H9 (cell line): ENCODE results near the gene C6orf15. TPM values are rescaled to one million over a fixed set of nuclear protein-coding genes. Genes with fewer than 3 reads are reported as not detected.

Experiments used
- DNase-seq: peaks from one replicate; pipeline ENCODE4 v3.0.0-alpha.2; 2017
- H2AFZ ChIP-seq: one replicate; pipeline ENCODE4 v1.6.1; 2013; ENCODE audit warnings: mild to moderate bottlenecking, low read length, control low read depth, moderate library complexity
- H2AK5ac ChIP-seq: 2 replicates; pipeline ENCODE4 v1.6.1; 2013; ENCODE audit warnings: low read length, control low read depth, mixed read lengths; ENCODE audit not compliant: insufficient read length
- H2BK120ac ChIP-seq: one replicate; pipeline ENCODE4 v1.6.1; 2013; ENCODE audit warnings: low read depth, mild to moderate bottlenecking, low read length, control low read depth, inconsistent platforms; ENCODE audit not compliant: poor library complexity, severe bottlenecking
- H2BK12ac ChIP-seq: 2 replicates; pipeline ENCODE4 v1.6.1; 2013; ENCODE audit warnings: low read length, control low read depth, mixed read lengths, low read depth; ENCODE audit not compliant: insufficient read length
- H2BK15ac ChIP-seq: 2 replicates; pipeline ENCODE4 v1.6.1; 2013; ENCODE audit warnings: low read depth, low read length, control low read depth
- H2BK20ac ChIP-seq: one replicate; pipeline ENCODE4 v1.6.1; 2013; ENCODE audit warnings: low read depth, mild to moderate bottlenecking, low read length, control low read depth, inconsistent platforms; ENCODE audit not compliant: poor library complexity, severe bottlenecking
- H2BK5ac ChIP-seq: 2 replicates; pipeline ENCODE4 v1.6.1; 2013; ENCODE audit warnings: low read length, control low read depth, mixed read lengths; ENCODE audit not compliant: insufficient read length
- H3K14ac ChIP-seq: 2 replicates; pipeline ENCODE4 v1.6.1; 2013; ENCODE audit warnings: low read length, control low read depth; ENCODE audit not compliant: insufficient read depth
- H3K18ac ChIP-seq: 2 replicates; pipeline ENCODE4 v1.6.1; 2013; ENCODE audit warnings: low read depth, mild to moderate bottlenecking, mixed read lengths, low read length, control low read depth; ENCODE audit not compliant: insufficient read length
- H3K23ac ChIP-seq: 2 replicates; pipeline ENCODE4 v1.6.1; 2013; ENCODE audit warnings: low read length, control low read depth, mixed read lengths, low read depth; ENCODE audit not compliant: insufficient read length
- H3K23me2 ChIP-seq: 2 replicates; pipeline ENCODE4 v1.6.1; 2013; ENCODE audit warnings: low read depth, mild to moderate bottlenecking, mixed read lengths, low read length, control low read depth; ENCODE audit not compliant: insufficient read length, poor library complexity, severe bottlenecking
- H3K27ac ChIP-seq: 2 replicates; pipeline ENCODE4 v1.5.1; 2013; ENCODE audit warnings: low read length, control low read depth, mixed read lengths, low read depth; ENCODE audit not compliant: insufficient read length
- H3K27me3 ChIP-seq: 2 replicates; pipeline ENCODE4 v1.6.1; 2013; ENCODE audit warnings: low read length, control low read depth, inconsistent platforms; ENCODE audit not compliant: insufficient read depth
- H3K4ac ChIP-seq: 2 replicates; pipeline ENCODE4 v1.6.1; 2013; ENCODE audit warnings: low read depth, mild to moderate bottlenecking, control low read depth, inconsistent platforms, low read length, moderate library complexity
- H3K4me1 ChIP-seq: 2 replicates; pipeline ENCODE4 v1.6.1; 2013; ENCODE audit warnings: low read length, control low read depth, inconsistent platforms; ENCODE audit not compliant: insufficient read depth
- H3K4me2 ChIP-seq: 2 replicates; pipeline ENCODE4 v1.6.1; 2013; ENCODE audit warnings: low read length, control low read depth, mixed read lengths; ENCODE audit not compliant: insufficient read length, insufficient read depth
- H3K56ac ChIP-seq: 2 replicates; pipeline ENCODE4 v1.6.1; 2013; ENCODE audit warnings: low read depth, mild to moderate bottlenecking, mixed read lengths, low read length, control low read depth; ENCODE audit not compliant: insufficient read length
- H3K79me1 ChIP-seq: 2 replicates; pipeline ENCODE4 v1.6.1; 2013; ENCODE audit warnings: low read depth, mild to moderate bottlenecking, moderate library complexity, low read length, control low read depth, inconsistent platforms; ENCODE audit not compliant: insufficient read depth, poor library complexity, severe bottlenecking
- H3K79me2 ChIP-seq: 2 replicates; pipeline ENCODE4 v1.6.1; 2013; ENCODE audit warnings: low read length, control low read depth, inconsistent platforms; ENCODE audit not compliant: insufficient read depth
- H3K9ac ChIP-seq: 2 replicates; pipeline ENCODE4 v1.6.1; 2013; ENCODE audit warnings: low read length, control low read depth, mixed read lengths; ENCODE audit not compliant: insufficient read length; ENCODE audit errors: extremely low read depth
- H3K9me3 ChIP-seq: one replicate; pipeline ENCODE4 v1.6.1; 2013; ENCODE audit warnings: low read depth, low read length, inconsistent platforms; ENCODE audit not compliant: control insufficient read depth
- H3T11ph ChIP-seq: one replicate; pipeline ENCODE4 v1.6.1; 2013; ENCODE audit warnings: mild to moderate bottlenecking, low read length, control low read depth, inconsistent platforms
- H4K20me1 ChIP-seq: one replicate; pipeline ENCODE4 v1.6.1; 2013; ENCODE audit not compliant: control insufficient read depth, insufficient read length, insufficient read depth
- H4K5ac ChIP-seq: 2 replicates; pipeline ENCODE4 v1.6.1; 2013; ENCODE audit warnings: low read depth, mild to moderate bottlenecking, mixed read lengths, low read length, control low read depth; ENCODE audit not compliant: insufficient read length
- H4K8ac ChIP-seq: replicated peaks from 2 replicates; pipeline ENCODE4 v1.6.1; 2013; ENCODE audit warnings: low read length, control low read depth, mixed read lengths, low read depth; ENCODE audit not compliant: insufficient read length
- H4K91ac ChIP-seq: 2 replicates; pipeline ENCODE4 v1.6.1; 2013; ENCODE audit warnings: low read depth, mild to moderate bottlenecking, moderate library complexity, mixed read lengths, low read length, control low read depth; ENCODE audit not compliant: insufficient read length
- H3K27ac Mint-ChIP-seq, 3 experiments: 2 replicates in 2 of 3; 3 replicates in 1 of 3; pipeline ENCODE4 v1.8.0; 2020 to 2021; ENCODE audit warnings: mixed read lengths in 3 of 3, mild to moderate bottlenecking in 1 of 3, moderate library complexity in 1 of 3
- H3K27me3 Mint-ChIP-seq: 2 replicates; pipeline ENCODE4 v1.8.0; 2021; ENCODE audit warnings: low read depth, mild to moderate bottlenecking, moderate library complexity, mixed read lengths
- H3K36me3 Mint-ChIP-seq, 3 experiments: 2 replicates in 2 of 3; 3 replicates in 1 of 3; pipeline ENCODE4 v1.8.0; 2020 to 2021; ENCODE audit warnings: low read depth in 3 of 3, mixed read lengths in 3 of 3; ENCODE audit not compliant: insufficient read depth in 1 of 3
- H3K4me1 Mint-ChIP-seq, 2 experiments: 2 replicates each; pipeline ENCODE4 v1.8.0; 2020; ENCODE audit warnings: mixed read lengths in 2 of 2
- H3K4me3 Mint-ChIP-seq, 2 experiments: 2 replicates in 1 of 2; 3 replicates in 1 of 2; pipeline ENCODE4 v1.8.0; 2020 to 2021; ENCODE audit warnings: mild to moderate bottlenecking in 2 of 2, mixed read lengths in 2 of 2, moderate library complexity in 1 of 2
- H3K9me3 Mint-ChIP-seq, 2 experiments: 2 replicates in 1 of 2; 3 replicates in 1 of 2; pipeline ENCODE4 v1.8.0; 2020; ENCODE audit warnings: mild to moderate bottlenecking in 2 of 2, mixed read lengths in 2 of 2, moderate library complexity in 1 of 2
- CTCF ChIP-seq: fragments of 200-600 bp; sonication (generic); conservative IDR thresholded peaks from 3 replicates; pipeline ENCODE4 v1.8.0; 2021; ENCODE audit warnings: antibody characterized with exemption, mild to moderate bottlenecking
- WGBS: extraction: QIAGEN DNeasy Blood & Tissue Kit; methylation state at CpG from one replicate; pipeline ENCODE4 v1.1.7; 2013; ENCODE audit warnings: missing lambda C conversion rate, low lambda C conversion rate, mixed read lengths; ENCODE audit not compliant: insufficient read length; ENCODE audit errors: extremely low coverage; 5-methylcytosine and 5-hydroxymethylcytosine counted together
- total RNA-seq: library from RNA; stranded (reverse); gene quantifications from 2 replicates; pipeline ENCODE4 v1.2.1, GENCODE V29; 2021

C6orf15 gene
- total RNA-seq, 1 experiment from 2014 or later = not detected

GRCh38 chr6:31144970-31145340 is 32.6 kb upstream of the C6orf15 start:
- Histone ChIP-seq H2BK15ac (no peak overlapping the region), H2AFZ (no peak overlapping the region), H3K23ac (no peak overlapping the region), H2AK5ac (no peak overlapping the region), H4K5ac (no peak overlapping the region), H3K9ac (no peak overlapping the region), H4K8ac (no peak overlapping the region), H3K18ac (no peak overlapping the region), H3K56ac (no peak overlapping the region), H3T11ph (no peak overlapping the region), H3K4me2 (no peak overlapping the region), H3K14ac (no peak overlapping the region), H4K20me1 (no peaks in the 10 kb centered on the region), H3K27me3 (no peaks in the 10 kb centered on the region), H3K4me1 (no peaks in the 10 kb centered on the region), H4K91ac (no peak overlapping the region), H2BK20ac (no peak overlapping the region), H2BK120ac (no peak overlapping the region), H3K79me2 (no peaks in the 10 kb centered on the region), H3K79me1 (no peaks in the 10 kb centered on the region), H3K4ac (no peak overlapping the region), H2BK12ac (no peak overlapping the region), H3K23me2 (no peaks in the 10 kb centered on the region), H2BK5ac (no peak overlapping the region), H3K27ac (no peak overlapping the region), H3K9me3 (no peaks in the 10 kb centered on the region)
- H3K9me3 Mint-ChIP-seq = no peaks in the 10 kb centered on the region
- WGBS = no CpG with 5 or more reads among the region's 11 CpGs
- H3K27ac Mint-ChIP-seq = no peak overlapping the region
- TF ChIP-seq CTCF = no peak
- no peak for DNase-seq
- no peaks in the 10 kb centered on the region; the same call in 1 of the 2 replicates for H3K27me3 Mint-ChIP-seq
- H3K4me1 Mint-ChIP-seq = peaks cover 22 to 24% of the 10 kb centered on the region in 2 experiments
- H3K4me3 Mint-ChIP-seq = no peak overlapping the region
- peaks cover 25 to 62% (median 59%) of the 10 kb centered on the region in 3 experiments for H3K36me3 Mint-ChIP-seq
